Stimulated activated CD8-positive, alpha-beta memory T cell treated with anti-CD3 and anti-CD28 coated beads, Interleukin-2, amount 100 ng/mL, for 1 hour (primary cell): ENCODE data around the gene SULT6B1.
"Not testable (repeated sequence)": the region's sequence is repeated elsewhere in the genome, so short reads cannot be mapped to it uniquely, and the experiment has no call there.

Source experiments
- DNase-seq, 2 donors: peaks; one replicate each; pipeline ENCODE4 v3.0.0-alpha.2; 2020; ENCODE audit warnings: low read depth in 2 of 2

Gene SULT6B1

GRCh38 chr2:37188570-37188969, at the start of gene SULT6B1:
SULT6B1 (minus strand) TSS chr2:37188670; CDS start chr2:37188640, 30 bp downstream.
- DNase-seq = no peak

GRCh38 chr2:37232131-37232933, 43.9 kb upstream of the SULT6B1 start:
- no peak for DNase-seq

GRCh38 chr2:37231241-37232130, 43.0 kb upstream of the SULT6B1 start, which contains the start of the genes CEBPZ and NDUFAF7:
CEBPZ (minus strand) TSS chr2:37231596; CDS start chr2:37231567, 29 bp downstream.
NDUFAF7 (plus strand) TSS chr2:37231658; CDS start chr2:37231706, 48 bp downstream.
- peak; percentile 69 to 73 for DNase-seq

GRCh38 chr2:37230581-37230980, 42.1 kb upstream of the SULT6B1 start:
- DNase-seq = no peak

- no peak for DNase-seq
These were observed 40.3 kb upstream of the SULT6B1 start for GRCh38 chr2:37228788-37229187.

GRCh38 chr2:37226863-37227262, 38.4 kb upstream of the SULT6B1 start:
- DNase-seq = no peak

GRCh38 chr2:37225129-37225528, 36.7 kb upstream of the SULT6B1 start:
- DNase-seq = not testable (repeated sequence)

DNA sequence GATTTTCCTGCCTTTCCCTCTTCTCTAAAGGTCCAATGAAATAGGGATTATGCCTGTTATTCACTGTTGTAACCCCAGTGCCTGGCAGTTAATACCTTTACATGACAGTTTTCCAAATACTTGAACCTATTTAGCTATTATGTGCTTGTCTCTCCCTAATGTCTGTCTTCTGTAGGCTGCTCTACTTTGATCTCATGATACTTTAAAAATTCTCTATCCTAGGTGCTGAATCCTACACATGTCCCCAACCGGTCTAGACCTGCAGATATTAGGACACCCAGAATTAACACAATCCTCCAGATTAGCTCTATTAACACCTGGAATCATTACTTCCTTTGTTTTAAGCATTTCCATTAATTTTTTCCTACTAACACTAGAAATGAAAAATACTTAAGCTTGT, 35.6 kb upstream of the SULT6B1 start:
- DNase-seq = no peak

- DNase-seq = no peak
These were observed 34.7 kb upstream of the SULT6B1 start for GRCh38 chr2:37223131-37223530.

DNA sequence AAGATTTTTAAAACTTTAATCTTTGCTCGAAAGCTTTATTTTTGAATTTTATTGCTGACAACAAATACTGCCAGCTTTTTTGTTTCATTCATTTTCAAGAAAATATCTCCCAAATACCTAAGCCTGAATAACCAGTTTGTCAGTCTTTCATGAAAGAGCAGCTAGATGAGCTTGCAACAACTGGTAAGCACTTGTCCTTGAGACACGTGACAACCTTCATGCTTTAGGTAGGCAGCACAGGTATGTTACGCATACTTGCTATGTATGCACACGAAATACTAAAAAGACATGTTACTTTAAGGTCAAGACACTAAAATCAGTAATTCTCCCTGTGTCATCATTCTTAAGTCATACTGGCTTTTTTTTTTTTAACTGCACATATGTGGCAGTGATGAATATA, 30.6 kb upstream of the SULT6B1 start:
- no peak for DNase-seq

DNA sequence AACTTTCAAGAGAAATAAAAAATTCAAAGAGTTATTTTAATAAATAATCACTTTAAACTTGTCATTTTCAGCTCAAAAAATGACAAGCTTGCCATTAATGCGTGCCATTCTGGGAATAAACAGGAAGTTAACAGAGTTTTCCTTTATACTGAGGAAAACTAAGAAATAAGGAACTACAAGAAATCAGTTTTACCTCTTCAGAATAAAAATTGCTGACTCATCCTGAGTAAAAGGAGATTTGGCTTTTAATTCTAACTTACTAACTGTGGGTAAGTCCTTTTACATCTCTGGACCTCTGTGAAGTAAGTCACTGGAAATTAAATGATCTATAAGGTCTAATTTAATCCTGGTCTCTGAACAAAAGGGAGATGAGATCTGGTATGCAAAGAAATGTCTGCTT, 26.8 kb upstream of the SULT6B1 start:
- no peak for DNase-seq

- no peak for DNase-seq
These were observed 23.5 kb upstream of the SULT6B1 start for GRCh38 chr2:37211939-37212338.

GRCh38 chr2:37211212-37211611, 22.7 kb upstream of the SULT6B1 start:
- DNase-seq = no peak

DNA sequence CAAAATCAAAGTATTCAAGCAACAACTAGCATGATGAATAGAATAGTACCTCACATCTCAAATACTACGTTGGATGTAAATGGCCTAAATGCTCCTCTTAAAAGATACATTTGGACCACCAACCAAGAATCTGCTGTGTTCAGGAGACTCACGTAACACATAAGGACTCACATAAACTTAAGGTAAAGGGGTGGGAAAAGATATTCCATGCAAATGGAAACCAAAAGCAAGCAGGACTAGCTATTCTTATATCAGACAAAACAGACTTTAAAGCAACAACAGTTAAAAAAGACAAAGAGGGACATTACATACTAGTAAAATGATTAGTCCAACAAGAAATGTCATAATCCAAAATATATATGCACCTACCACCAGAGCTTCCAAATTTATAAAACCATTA, 18.3 kb upstream of the SULT6B1 start:
- not testable (repeated sequence) for DNase-seq

DNA sequence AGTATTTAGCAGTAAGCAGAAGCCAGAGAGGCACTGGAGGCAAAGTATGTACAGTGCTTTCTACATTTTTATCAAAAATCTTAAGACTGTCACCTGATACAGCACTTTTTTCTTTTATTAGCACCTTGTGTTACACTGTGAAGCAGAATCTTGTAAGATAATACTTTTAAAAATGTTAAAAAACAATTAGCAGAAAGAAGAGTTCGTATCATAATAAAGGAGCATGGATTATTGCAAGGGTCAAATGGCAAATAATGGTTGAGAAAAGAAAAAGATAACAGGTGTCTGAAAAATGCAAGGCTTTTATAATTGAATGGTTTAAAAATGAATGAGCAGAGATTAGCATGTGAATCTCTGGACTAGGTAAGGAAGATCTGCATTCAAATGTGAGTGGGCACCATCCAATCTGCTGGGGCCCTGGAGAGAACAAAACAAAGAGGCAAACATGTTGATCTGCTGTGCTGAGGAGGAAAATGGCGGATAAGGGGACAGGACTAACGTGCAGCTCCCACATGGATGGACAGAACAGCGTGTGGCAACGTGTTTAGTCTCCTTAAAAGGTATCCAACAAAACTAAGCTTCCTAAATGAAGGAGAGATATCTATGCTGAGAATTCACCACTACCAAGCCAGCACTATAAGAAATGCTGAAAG, 17.3 kb upstream of the SULT6B1 start:
- no peak for DNase-seq

GRCh38 chr2:37205071-37205661, 16.7 kb upstream of the SULT6B1 start:
- DNase-seq = not testable (repeated sequence)

- DNase-seq = no peak
These were observed 15.2 kb upstream of the SULT6B1 start for GRCh38 chr2:37203708-37204107.

DNA sequence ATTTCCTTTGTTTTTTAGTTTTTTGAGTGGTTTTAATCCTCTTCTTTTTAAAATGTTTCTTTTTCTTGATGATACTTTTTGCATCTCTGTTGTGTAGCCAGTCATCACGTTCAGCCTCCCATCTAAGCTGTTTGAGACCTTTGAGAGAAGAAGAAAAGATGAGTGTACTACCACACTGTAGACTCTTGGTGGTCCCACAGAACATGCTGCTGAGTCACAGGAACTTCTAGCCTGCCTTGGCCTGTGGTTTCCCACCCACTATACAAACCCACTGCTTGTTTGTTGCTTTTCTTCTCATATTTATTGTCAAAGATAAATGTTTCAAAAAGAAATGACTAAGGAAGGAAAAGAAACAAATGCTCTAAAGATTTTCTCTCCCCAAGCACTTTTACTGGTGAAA, 13.3 kb upstream of the SULT6B1 start:
- DNase-seq = peak; percentile 10 to 14

- no peak for DNase-seq
These were observed 12.7 kb upstream of the SULT6B1 start for GRCh38 chr2:37201208-37201607.

DNA sequence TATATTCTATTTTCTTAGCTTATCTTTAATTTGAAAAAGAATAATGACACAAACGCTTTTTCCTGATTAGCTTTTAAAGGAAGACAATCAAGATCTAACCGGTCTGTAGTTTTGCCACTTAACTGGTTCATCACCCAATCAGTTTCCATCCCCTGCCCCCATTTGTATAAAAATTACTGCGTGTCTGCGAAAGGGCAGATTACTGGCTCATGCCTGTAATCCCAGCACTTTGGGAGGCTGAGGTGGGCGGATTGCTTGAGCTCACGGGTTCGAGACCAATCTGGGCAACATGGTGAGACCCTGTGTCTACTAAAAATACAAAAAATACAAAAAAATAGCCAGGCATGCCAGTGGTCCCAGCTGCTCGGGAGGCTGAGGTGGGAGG, 10.2 kb upstream of the SULT6B1 start:
- DNase-seq = no peak

- DNase-seq = peak; percentile 85 to 87
These were observed 8.1 kb upstream of the SULT6B1 start, which contains the start of gene CEBPZOS for GRCh38 chr2:37196320-37197195. CEBPZOS (plus strand) TSS chr2:37196496; CDS start chr2:37199705, 3,209 bp downstream.
